WTC11 (cell line): ENCODE measurements around the gene TMEM269. TPM values are rescaled to one million over a fixed set of nuclear protein-coding genes. Genes with fewer than 3 reads are reported as not detected.
A peak's percentile ranks its signal among the peaks of the same experiment; 100 is the strongest.

Experiments used
- ATAC-seq: fragments of 200-7000 bp; cut with Tn5 transposase; 2 replicates; pipeline ENCODE4 v1.10.0; 2021; ENCODE audit warnings: mild to moderate bottlenecking, moderate library complexity
- CTCF ChIA-PET: fragments of 300-600 bp; sonication (Branson Sonifier 250); formaldehyde crosslinking; loops from one replicate; lab custom pipeline; 2021; ENCODE audit warnings: antibody characterized with exemption; lab: Charles Lee
- POLR2A ChIA-PET: fragments of 350-600 bp; sonication (Branson Sonifier 250); formaldehyde crosslinking; loops from one replicate; lab custom pipeline; 2021; ENCODE audit warnings: antibody characterized with exemption; lab: Charles Lee
- DNase-seq: peaks from one replicate; pipeline ENCODE4 v3.0.0; 2021; ENCODE audit warnings: low spot score
- H3K27ac Mint-ChIP-seq: 2 replicates; pipeline ENCODE4 v1.8.0; 2021; ENCODE audit warnings: mixed read lengths
- H3K27me3 Mint-ChIP-seq: 2 replicates; pipeline ENCODE4 v1.8.0; 2021; ENCODE audit warnings: low read depth, mild to moderate bottlenecking, moderate library complexity, mixed read lengths
- H3K36me3 Mint-ChIP-seq: 2 replicates; pipeline ENCODE4 v1.8.0; 2021; ENCODE audit warnings: mixed read lengths
- H3K4me1 Mint-ChIP-seq: 2 replicates; pipeline ENCODE4 v1.8.0; 2022; ENCODE audit warnings: mixed read lengths
- H3K4me3 Mint-ChIP-seq: 2 replicates; pipeline ENCODE4 v1.8.0; 2021; ENCODE audit warnings: mild to moderate bottlenecking, moderate library complexity, mixed read lengths
- H3K9me3 Mint-ChIP-seq: 2 replicates; pipeline ENCODE4 v1.8.0; 2021; ENCODE audit warnings: mixed read lengths
- CBFB ChIP-seq: sonication (generic); formaldehyde crosslinking; IDR thresholded peaks from 2 replicates; pipeline ENCODE4 v1.8.1; 2022; ENCODE audit warnings: mild to moderate bottlenecking, low read depth, missing genetic modification reagents
- CREM ChIP-seq: sonication (generic); formaldehyde crosslinking; IDR thresholded peaks from 2 replicates; pipeline ENCODE4 v1.8.1; 2022; ENCODE audit warnings: mild to moderate bottlenecking, missing genetic modification reagents, moderate library complexity
- JUN ChIP-seq: sonication (generic); formaldehyde crosslinking; IDR thresholded peaks from 2 replicates; pipeline ENCODE4 v1.8.0; 2023; ENCODE audit warnings: mild to moderate bottlenecking, missing genetic modification reagents
- NFE2L1 ChIP-seq: sonication (generic); formaldehyde crosslinking; IDR thresholded peaks from 2 replicates; pipeline ENCODE4 v1.8.1; 2023; ENCODE audit warnings: missing genetic modification reagents
- NR1H2 ChIP-seq: sonication (generic); formaldehyde crosslinking; IDR thresholded peaks from 2 replicates; pipeline ENCODE4 v1.9.0; 2021; ENCODE audit warnings: mild to moderate bottlenecking, moderate library complexity, missing genetic modification reagents
- OVOL2 ChIP-seq: fragments of 250-450 bp; sonication (Bioruptor Pico); IDR thresholded peaks from 2 replicates; pipeline ENCODE4 v1.9.0; 2021; ENCODE audit warnings: mild to moderate bottlenecking, borderline replicate concordance
- RORB ChIP-seq: fragments of 250-450 bp; sonication (Bioruptor Pico); IDR thresholded peaks from 2 replicates; pipeline ENCODE4 v1.9.0; 2021; ENCODE audit warnings: mild to moderate bottlenecking
- SMAD3 ChIP-seq: sonication (generic); formaldehyde crosslinking; IDR thresholded peaks from 2 replicates; pipeline ENCODE4 v1.8.0; 2022; ENCODE audit warnings: missing genetic modification reagents, mild to moderate bottlenecking, borderline replicate concordance
- SP1 ChIP-seq: sonication (generic); formaldehyde crosslinking; conservative IDR thresholded peaks from 2 replicates; pipeline ENCODE4 v1.8.1; 2022; ENCODE audit warnings: missing genetic modification reagents
- TP53 ChIP-seq: sonication (generic); formaldehyde crosslinking; IDR thresholded peaks from 2 replicates; pipeline ENCODE4 v1.8.1; 2023; ENCODE audit warnings: mild to moderate bottlenecking, missing genetic modification reagents
- ZBTB21 ChIP-seq: sonication (generic); formaldehyde crosslinking; IDR thresholded peaks from 2 replicates; pipeline ENCODE4 v1.8.1; 2023; ENCODE audit warnings: mild to moderate bottlenecking, missing genetic modification reagents, borderline replicate concordance
- ZNF121 ChIP-seq: sonication (generic); formaldehyde crosslinking; IDR thresholded peaks from 2 replicates; pipeline ENCODE4 v1.8.0; 2023; ENCODE audit warnings: missing genetic modification reagents
- ZNF317 ChIP-seq: sonication (generic); formaldehyde crosslinking; IDR thresholded peaks from 2 replicates; pipeline ENCODE4 v1.8.1; 2023; ENCODE audit warnings: low read depth, mild to moderate bottlenecking, moderate library complexity, missing genetic modification reagents, borderline replicate concordance
- ZNF671 ChIP-seq: fragments of 250-450 bp; sonication (Bioruptor Pico); IDR thresholded peaks from 2 replicates; pipeline ENCODE4 v1.8.0; 2021; ENCODE audit warnings: mild to moderate bottlenecking
- total RNA-seq: library from RNA; stranded (reverse); gene quantifications from 3 replicates; pipeline ENCODE4 v1.2.3, GENCODE V29; 2021
- TF ChIP-seq, protein P1 (sequence below): fragments of 250-450 bp; sonication (Bioruptor Pico); IDR thresholded peaks from 2 replicates; pipeline ENCODE4 v1.9.0; 2021; ENCODE audit warnings: mild to moderate bottlenecking
- TF ChIP-seq, protein P2 (sequence below): fragments of 250-450 bp; sonication (Bioruptor Pico); IDR thresholded peaks from 2 replicates; pipeline ENCODE4 v2.1.2; 2022; ENCODE audit warnings: mild to moderate bottlenecking, moderate library complexity
- TF ChIP-seq, protein P3 (sequence below): sonication (generic); formaldehyde crosslinking; IDR thresholded peaks from 2 replicates; pipeline ENCODE4 v1.8.0; 2023; ENCODE audit warnings: missing genetic modification reagents
- TF ChIP-seq, protein P4 (sequence below): sonication (generic); formaldehyde crosslinking; IDR thresholded peaks from 2 replicates; pipeline ENCODE4 v1.8.0; 2022; ENCODE audit warnings: missing genetic modification reagents
- TF ChIP-seq, protein P5 (sequence below): sonication (generic); formaldehyde crosslinking; IDR thresholded peaks from 2 replicates; pipeline ENCODE4 v1.8.0; 2022; ENCODE audit warnings: mild to moderate bottlenecking, missing genetic modification reagents
- TF ChIP-seq, protein P6 (sequence below): sonication (generic); formaldehyde crosslinking; IDR thresholded peaks from 2 replicates; pipeline ENCODE4 v1.8.0; 2023; ENCODE audit warnings: mild to moderate bottlenecking, missing genetic modification reagents
- TF ChIP-seq, protein P7 (sequence below): fragments of 250-450 bp; sonication (Bioruptor Pico); IDR thresholded peaks from 2 replicates; pipeline ENCODE4 v1.9.0; 2021; ENCODE audit warnings: mild to moderate bottlenecking, borderline replicate concordance

The TMEM269 gene
- total RNA-seq, 1 experiment from 2014 or later = 0.57 TPM

DNA sequence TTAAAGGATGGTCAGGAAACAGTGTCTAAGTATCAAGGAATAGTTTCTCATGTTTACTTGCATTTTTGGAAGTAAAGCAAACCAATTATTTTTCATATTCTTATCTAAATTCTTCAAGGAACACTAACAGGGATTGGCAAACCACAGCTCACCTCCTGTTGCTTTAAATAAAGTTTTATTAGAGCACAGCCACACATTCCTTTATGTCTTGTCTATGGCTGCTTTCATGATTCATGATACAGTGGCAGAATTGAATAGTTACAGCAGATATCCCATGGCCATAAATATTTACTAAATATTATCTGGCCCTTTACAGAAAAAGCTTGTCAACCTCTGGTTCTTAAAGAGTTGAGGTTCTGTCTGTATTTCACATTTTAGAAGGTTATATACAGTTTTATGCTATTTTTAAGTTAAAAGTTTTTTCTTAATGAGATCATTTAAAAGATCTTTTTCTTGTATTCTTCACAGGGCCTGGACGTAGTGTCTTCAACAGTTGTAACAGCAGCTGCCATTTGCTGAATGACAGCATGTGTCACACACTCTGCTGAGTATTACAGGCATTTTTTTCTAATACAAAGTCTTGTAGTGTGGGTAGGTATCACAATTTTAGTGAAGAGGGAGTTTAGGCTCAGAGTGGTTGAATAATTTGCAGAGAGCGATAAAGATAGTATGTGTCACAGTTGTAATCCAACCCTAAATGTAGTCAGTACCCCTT, 64.2 kb downstream of the TMEM269 start (continued):
- TF ChIP-seq, protein P1, sequence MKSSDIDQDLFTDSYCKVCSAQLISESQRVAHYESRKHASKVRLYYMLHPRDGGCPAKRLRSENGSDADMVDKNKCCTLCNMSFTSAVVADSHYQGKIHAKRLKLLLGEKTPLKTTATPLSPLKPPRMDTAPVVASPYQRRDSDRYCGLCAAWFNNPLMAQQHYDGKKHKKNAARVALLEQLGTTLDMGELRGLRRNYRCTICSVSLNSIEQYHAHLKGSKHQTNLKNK (CRISPR knock-in tag) = no peak
- TF ChIP-seq, protein P2, sequence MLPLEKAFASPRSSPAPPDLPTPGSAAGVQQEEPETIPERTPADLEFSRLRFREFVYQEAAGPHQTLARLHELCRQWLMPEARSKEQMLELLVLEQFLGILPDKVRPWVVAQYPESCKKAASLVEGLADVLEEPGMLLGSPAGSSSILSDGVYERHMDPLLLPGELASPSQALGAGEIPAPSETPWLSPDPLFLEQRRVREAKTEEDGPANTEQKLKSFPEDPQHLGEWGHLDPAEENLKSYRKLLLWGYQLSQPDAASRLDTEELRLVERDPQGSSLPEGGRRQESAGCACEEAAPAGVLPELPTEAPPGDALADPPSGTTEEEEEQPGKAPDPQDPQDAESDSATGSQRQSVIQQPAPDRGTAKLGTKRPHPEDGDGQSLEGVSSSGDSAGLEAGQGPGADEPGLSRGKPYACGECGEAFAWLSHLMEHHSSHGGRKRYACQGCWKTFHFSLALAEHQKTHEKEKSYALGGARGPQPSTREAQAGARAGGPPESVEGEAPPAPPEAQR (CRISPR knock-in tag) = no peak
- TF ChIP-seq, protein P3, sequence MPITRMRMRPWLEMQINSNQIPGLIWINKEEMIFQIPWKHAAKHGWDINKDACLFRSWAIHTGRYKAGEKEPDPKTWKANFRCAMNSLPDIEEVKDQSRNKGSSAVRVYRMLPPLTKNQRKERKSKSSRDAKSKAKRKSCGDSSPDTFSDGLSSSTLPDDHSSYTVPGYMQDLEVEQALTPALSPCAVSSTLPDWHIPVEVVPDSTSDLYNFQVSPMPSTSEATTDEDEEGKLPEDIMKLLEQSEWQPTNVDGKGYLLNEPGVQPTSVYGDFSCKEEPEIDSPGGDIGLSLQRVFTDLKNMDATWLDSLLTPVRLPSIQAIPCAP = no peak
- no peak for TF ChIP-seq CBFB
- no peak for TF ChIP-seq OVOL2 (CRISPR knock-in tag)
- no peak for TF ChIP-seq RORB
- TF ChIP-seq, protein P4, sequence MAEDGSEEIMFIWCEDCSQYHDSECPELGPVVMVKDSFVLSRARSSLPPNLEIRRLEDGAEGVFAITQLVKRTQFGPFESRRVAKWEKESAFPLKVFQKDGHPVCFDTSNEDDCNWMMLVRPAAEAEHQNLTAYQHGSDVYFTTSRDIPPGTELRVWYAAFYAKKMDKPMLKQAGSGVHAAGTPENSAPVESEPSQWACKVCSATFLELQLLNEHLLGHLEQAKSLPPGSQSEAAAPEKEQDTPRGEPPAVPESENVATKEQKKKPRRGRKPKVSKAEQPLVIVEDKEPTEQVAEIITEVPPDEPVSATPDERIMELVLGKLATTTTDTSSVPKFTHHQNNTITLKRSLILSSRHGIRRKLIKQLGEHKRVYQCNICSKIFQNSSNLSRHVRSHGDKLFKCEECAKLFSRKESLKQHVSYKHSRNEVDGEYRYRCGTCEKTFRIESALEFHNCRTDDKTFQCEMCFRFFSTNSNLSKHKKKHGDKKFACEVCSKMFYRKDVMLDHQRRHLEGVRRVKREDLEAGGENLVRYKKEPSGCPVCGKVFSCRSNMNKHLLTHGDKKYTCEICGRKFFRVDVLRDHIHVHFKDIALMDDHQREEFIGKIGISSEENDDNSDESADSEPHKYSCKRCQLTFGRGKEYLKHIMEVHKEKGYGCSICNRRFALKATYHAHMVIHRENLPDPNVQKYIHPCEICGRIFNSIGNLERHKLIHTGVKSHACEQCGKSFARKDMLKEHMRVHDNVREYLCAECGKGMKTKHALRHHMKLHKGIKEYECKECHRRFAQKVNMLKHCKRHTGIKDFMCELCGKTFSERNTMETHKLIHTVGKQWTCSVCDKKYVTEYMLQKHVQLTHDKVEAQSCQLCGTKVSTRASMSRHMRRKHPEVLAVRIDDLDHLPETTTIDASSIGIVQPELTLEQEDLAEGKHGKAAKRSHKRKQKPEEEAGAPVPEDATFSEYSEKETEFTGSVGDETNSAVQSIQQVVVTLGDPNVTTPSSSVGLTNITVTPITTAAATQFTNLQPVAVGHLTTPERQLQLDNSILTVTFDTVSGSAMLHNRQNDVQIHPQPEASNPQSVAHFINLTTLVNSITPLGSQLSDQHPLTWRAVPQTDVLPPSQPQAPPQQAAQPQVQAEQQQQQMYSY (CRISPR knock-in tag) = no peak
- TF ChIP-seq TP53 = no peak
- TF ChIP-seq SP1 (CRISPR knock-in tag) = no peak
- TF ChIP-seq NFE2L1 (CRISPR knock-in tag) = no peak
- no peak for TF ChIP-seq ZNF671 (CRISPR knock-in tag)
- TF ChIP-seq ZNF121 = no peak
- TF ChIP-seq ZBTB21 = no peak

DNA sequence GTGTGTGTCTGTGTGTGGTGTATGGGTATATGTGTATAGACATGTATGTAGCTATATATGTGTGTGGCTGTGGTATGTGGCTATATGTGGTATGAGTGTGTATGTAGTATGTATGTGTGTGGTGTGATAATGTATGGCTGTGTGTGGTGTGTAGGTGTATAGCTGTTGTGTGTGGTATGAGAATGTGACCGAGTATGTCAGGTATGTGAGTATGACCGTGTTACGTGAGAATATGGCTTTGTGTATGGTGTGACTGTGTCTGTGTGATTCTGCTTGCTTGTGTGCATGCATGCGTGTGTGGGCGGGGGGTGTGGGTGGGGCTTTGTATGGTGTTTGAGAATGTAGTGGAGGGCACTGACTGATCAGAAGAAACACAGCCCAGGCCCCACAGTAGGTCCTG, 65.2 kb downstream of the TMEM269 start:
- Mint-ChIP-seq H3K4me3 (no peak overlapping the region), H3K9me3 (no peaks in the 10 kb centered on the region; the same call in 1 of the 2 replicates), H3K27me3 (no peaks in the 10 kb centered on the region; the same call in 1 of the 2 replicates)
- ChIA-PET CTCF (no interaction called here), POLR2A (no interaction called here)
- no peak for ATAC-seq
- TF ChIP-seq CBFB = no peak
- no peak for TF ChIP-seq ZNF317 (CRISPR knock-in tag)
- TF ChIP-seq CREM (CRISPR knock-in tag) = no peak
- TF ChIP-seq, protein P5, sequence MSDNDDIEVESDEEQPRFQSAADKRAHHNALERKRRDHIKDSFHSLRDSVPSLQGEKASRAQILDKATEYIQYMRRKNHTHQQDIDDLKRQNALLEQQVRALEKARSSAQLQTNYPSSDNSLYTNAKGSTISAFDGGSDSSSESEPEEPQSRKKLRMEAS (CRISPR knock-in tag) = no peak
- no peak for TF ChIP-seq NR1H2 (CRISPR knock-in tag)
- TF ChIP-seq, protein P6, sequence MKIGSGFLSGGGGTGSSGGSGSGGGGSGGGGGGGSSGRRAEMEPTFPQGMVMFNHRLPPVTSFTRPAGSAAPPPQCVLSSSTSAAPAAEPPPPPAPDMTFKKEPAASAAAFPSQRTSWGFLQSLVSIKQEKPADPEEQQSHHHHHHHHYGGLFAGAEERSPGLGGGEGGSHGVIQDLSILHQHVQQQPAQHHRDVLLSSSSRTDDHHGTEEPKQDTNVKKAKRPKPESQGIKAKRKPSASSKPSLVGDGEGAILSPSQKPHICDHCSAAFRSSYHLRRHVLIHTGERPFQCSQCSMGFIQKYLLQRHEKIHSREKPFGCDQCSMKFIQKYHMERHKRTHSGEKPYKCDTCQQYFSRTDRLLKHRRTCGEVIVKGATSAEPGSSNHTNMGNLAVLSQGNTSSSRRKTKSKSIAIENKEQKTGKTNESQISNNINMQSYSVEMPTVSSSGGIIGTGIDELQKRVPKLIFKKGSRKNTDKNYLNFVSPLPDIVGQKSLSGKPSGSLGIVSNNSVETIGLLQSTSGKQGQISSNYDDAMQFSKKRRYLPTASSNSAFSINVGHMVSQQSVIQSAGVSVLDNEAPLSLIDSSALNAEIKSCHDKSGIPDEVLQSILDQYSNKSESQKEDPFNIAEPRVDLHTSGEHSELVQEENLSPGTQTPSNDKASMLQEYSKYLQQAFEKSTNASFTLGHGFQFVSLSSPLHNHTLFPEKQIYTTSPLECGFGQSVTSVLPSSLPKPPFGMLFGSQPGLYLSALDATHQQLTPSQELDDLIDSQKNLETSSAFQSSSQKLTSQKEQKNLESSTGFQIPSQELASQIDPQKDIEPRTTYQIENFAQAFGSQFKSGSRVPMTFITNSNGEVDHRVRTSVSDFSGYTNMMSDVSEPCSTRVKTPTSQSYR (CRISPR knock-in tag) = no peak
- no peak for TF ChIP-seq JUN (CRISPR knock-in tag)
- TF ChIP-seq, protein P7, sequence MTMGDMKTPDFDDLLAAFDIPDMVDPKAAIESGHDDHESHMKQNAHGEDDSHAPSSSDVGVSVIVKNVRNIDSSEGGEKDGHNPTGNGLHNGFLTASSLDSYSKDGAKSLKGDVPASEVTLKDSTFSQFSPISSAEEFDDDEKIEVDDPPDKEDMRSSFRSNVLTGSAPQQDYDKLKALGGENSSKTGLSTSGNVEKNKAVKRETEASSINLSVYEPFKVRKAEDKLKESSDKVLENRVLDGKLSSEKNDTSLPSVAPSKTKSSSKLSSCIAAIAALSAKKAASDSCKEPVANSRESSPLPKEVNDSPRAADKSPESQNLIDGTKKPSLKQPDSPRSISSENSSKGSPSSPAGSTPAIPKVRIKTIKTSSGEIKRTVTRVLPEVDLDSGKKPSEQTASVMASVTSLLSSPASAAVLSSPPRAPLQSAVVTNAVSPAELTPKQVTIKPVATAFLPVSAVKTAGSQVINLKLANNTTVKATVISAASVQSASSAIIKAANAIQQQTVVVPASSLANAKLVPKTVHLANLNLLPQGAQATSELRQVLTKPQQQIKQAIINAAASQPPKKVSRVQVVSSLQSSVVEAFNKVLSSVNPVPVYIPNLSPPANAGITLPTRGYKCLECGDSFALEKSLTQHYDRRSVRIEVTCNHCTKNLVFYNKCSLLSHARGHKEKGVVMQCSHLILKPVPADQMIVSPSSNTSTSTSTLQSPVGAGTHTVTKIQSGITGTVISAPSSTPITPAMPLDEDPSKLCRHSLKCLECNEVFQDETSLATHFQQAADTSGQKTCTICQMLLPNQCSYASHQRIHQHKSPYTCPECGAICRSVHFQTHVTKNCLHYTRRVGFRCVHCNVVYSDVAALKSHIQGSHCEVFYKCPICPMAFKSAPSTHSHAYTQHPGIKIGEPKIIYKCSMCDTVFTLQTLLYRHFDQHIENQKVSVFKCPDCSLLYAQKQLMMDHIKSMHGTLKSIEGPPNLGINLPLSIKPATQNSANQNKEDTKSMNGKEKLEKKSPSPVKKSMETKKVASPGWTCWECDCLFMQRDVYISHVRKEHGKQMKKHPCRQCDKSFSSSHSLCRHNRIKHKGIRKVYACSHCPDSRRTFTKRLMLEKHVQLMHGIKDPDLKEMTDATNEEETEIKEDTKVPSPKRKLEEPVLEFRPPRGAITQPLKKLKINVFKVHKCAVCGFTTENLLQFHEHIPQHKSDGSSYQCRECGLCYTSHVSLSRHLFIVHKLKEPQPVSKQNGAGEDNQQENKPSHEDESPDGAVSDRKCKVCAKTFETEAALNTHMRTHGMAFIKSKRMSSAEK (CRISPR knock-in tag) = no peak
- TF ChIP-seq SMAD3 (CRISPR knock-in tag) = no peak
- no peak for TF ChIP-seq ZNF671 (CRISPR knock-in tag)
- TF ChIP-seq, all 79 proteins: peak for 0
- no peak for DNase-seq
- Mint-ChIP-seq H3K27ac (peak overlapping the region; percentile 17; the same call in 1 of the 2 replicates), H3K36me3 (peaks cover 31% of the 10 kb centered on the region), H3K4me1 (peaks cover 18% of the 10 kb centered on the region)
